GM18861 (cell line): ENCODE measurements around the gene EHHADH.

Experiments
- ATAC-seq: cut with Tn5 transposase; IDR thresholded peaks from one replicate; pipeline ENCODE4 v1.9.1; 2021; ENCODE audit not compliant: unreplicated experiment

EHHADH gene

GRCh38 chr3:185151101-185151963 lies 102.5 kb downstream of the EHHADH start:
- no peak for ATAC-seq

GRCh38 chr3:185150561-185150960 lies 103.3 kb downstream of the EHHADH start:
- no peak for ATAC-seq

GRCh38 chr3:185149591-185149990 lies 104.3 kb downstream of the EHHADH start:
- ATAC-seq: no peak

GRCh38 chr3:185145511-185145910 lies 108.3 kb downstream of the EHHADH start:
- ATAC-seq: no peak

GRCh38 chr3:185144784-185145183 lies 109.1 kb downstream of the EHHADH start:
- no peak for ATAC-seq
